OCI-LY7 (cell line): ENCODE measurements around the gene ASCC1. TPM values are rescaled to one million over a fixed set of nuclear protein-coding genes. Genes with fewer than 3 reads are reported as not detected.

Source experiments
- BruUV-seq: library from RNA; stranded (reverse); fragments of 400-500 nt; replicated peaks from 2 replicates; lab custom pipeline; 2021; lab: Mats Ljungman, UMichigan
- CTCF ChIA-PET: fragments of 300-600 bp; sonication (Branson Sonifier 250); formaldehyde crosslinking; loops from one replicate; lab custom pipeline; 2022; ENCODE audit warnings: antibody characterized with exemption; ENCODE audit not compliant: unreplicated experiment; lab: Charles Lee
- POLR2A ChIA-PET: fragments of 300-600 bp; sonication (Branson Sonifier 250); formaldehyde crosslinking; loops from one replicate; lab custom pipeline; 2022; ENCODE audit warnings: antibody characterized with exemption; lab: Charles Lee
- DNase-seq: peaks from one replicate; pipeline ENCODE4 v3.0.0-alpha.2; 2015; ENCODE audit warnings: low spot score
- H2AFZ ChIP-seq: fragments of 200-600 bp; sonication (generic), shearing (Covaris generic); 2 replicates; pipeline ENCODE4 v1.6.1; 2014; ENCODE audit warnings: mild to moderate bottlenecking, antibody characterized with exemption, low read length, moderate library complexity
- H3K27ac ChIP-seq: fragments of 200-600 bp; sonication (generic); 2 replicates; pipeline ENCODE4 v1.5.1; 2014; ENCODE audit warnings: mixed run types, low read depth, mild to moderate bottlenecking, moderate library complexity, low read length, inconsistent platforms; ENCODE audit not compliant: poor library complexity, severe bottlenecking
- H3K36me3 ChIP-seq: fragments of 200-600 bp; sonication (generic); 2 replicates; pipeline ENCODE4 v1.6.1; 2014; ENCODE audit warnings: mild to moderate bottlenecking, antibody characterized with exemption, low read length, moderate library complexity, mixed read lengths; ENCODE audit not compliant: insufficient read depth
- H3K4me1 ChIP-seq: fragments of 200-600 bp; sonication (generic); 2 replicates; pipeline ENCODE4 v1.5.1; 2014; ENCODE audit warnings: mild to moderate bottlenecking, low read length; ENCODE audit not compliant: insufficient read depth, poor library complexity, severe bottlenecking
- H3K4me2 ChIP-seq: fragments of 200-600 bp; sonication (generic); 2 replicates; pipeline ENCODE4 v1.6.1; 2014; ENCODE audit warnings: mild to moderate bottlenecking, low read length
- H3K4me3 ChIP-seq: fragments of 200-600 bp; sonication (generic); 2 replicates; pipeline ENCODE4 v1.5.1; 2014; ENCODE audit warnings: mild to moderate bottlenecking, low read depth, low read length; ENCODE audit not compliant: poor library complexity, severe bottlenecking
- H3K79me2 ChIP-seq: fragments of 200-600 bp; sonication (generic); 2 replicates; pipeline ENCODE4 v1.6.1; 2016; ENCODE audit warnings: low read depth, mild to moderate bottlenecking, low read length, moderate library complexity, mixed read lengths; ENCODE audit not compliant: insufficient read depth
- H3K9me2 ChIP-seq: fragments of 200-600 bp; sonication (generic); 2 replicates; pipeline ENCODE4 v1.6.1; 2016; ENCODE audit warnings: mild to moderate bottlenecking, low read length, mixed read lengths; ENCODE audit not compliant: insufficient read depth
- H3K9me3 ChIP-seq: fragments of 200-600 bp; sonication (generic); 2 replicates; pipeline ENCODE4 v1.6.1; 2014; ENCODE audit warnings: mild to moderate bottlenecking, mixed run types, low read length, mixed read lengths
- H4K20me1 ChIP-seq: fragments of 200-600 bp; sonication (generic); 2 replicates; pipeline ENCODE4 v1.6.1; 2014; ENCODE audit warnings: mild to moderate bottlenecking, antibody characterized with exemption, low read length, moderate library complexity, mixed read lengths; ENCODE audit not compliant: insufficient read depth
- CTCF ChIP-seq: fragments of 200-600 bp; sonication (generic); conservative IDR thresholded peaks from 2 replicates; pipeline ENCODE4 v1.5.1; 2014; ENCODE audit warnings: mild to moderate bottlenecking, antibody characterized with exemption, low read length, moderate library complexity, mixed read lengths
- EZH2phosphoT487 ChIP-seq: fragments of 200-600 bp; sonication (generic); IDR thresholded peaks from 2 replicates; pipeline ENCODE4 v1.6.1; 2018; ENCODE audit warnings: low read depth, borderline replicate concordance, mild to moderate bottlenecking, mixed run types, antibody characterized with exemption, low read length, moderate library complexity, mixed read lengths
- intact Hi-C: fragments of 100-400 bp; cut with micrococcal nuclease; formaldehyde crosslinking; loops from one replicate; pipeline ENCODE4 v1.10.0; 2022; ENCODE audit not compliant: unreplicated experiment
- total RNA-seq, 2 experiments: library from RNA; depleted of rRNA in 1 of 2; stranded (reverse); fragments of >200 nt in 1 of 2; shearing (Covaris generic) in 1 of 2; gene quantifications; 2 replicates each; pipeline ENCODE4 v1.2.3, GENCODE V29; 2014 to 2022

The ASCC1 gene
- total RNA-seq, 2 experiments from 2014 or later, result 27.1 to 59.9 TPM

GRCh38 chr10:72261784-72262404, 45.8 kb upstream of the ASCC1 start:
- intact Hi-C loops, result no loop called here

GRCh38 chr10:72260976-72261783, 45.1 kb upstream of the ASCC1 start:
- no peaks in the 10 kb centered on the region for H3K79me2 ChIP-seq
- TF ChIP-seq CTCF, result peak; percentile 43
- TF ChIP-seq EZH2phosphoT487, result no peak
- H3K9me3 ChIP-seq, result no peaks in the 10 kb centered on the region
- peak overlapping the region; percentile 96 for H3K4me2 ChIP-seq
- ChIA-PET CTCF (no interaction called here), POLR2A (interaction anchor here (0.7 to 4.8 kb wide), 15 partner anchors 8 to 87 kb away, joined by 3 to 37 read pairs (median 5); partner anchors contain the start of gene DDIT4)
- H3K4me1 ChIP-seq, result peaks cover 84% of the 10 kb centered on the region
- H4K20me1 ChIP-seq, result no peaks in the 10 kb centered on the region
- peak overlapping the region; percentile 66 for H3K4me3 ChIP-seq
- peak overlapping the region; percentile 74 for H3K27ac ChIP-seq
- intact Hi-C loops, result loop anchor here (1.0 kb wide), 2 partner anchors 13 to 59 kb away; no protein-coding TSS in a partner anchor
- peak; percentile 91 for DNase-seq
- no peaks in the 10 kb centered on the region for H3K9me2 ChIP-seq
- peak overlapping the region; percentile 68; the same call in 1 of the 2 replicates for H2AFZ ChIP-seq
- BruUV-seq, result no TSS peak
- no peaks in the 10 kb centered on the region for H3K36me3 ChIP-seq

More at GRCh38 chr10:72261784-72262404, 45.8 kb upstream of the ASCC1 start:
- peak overlapping the region; percentile 96 for H3K4me2 ChIP-seq
- no peaks in the 10 kb centered on the region for H4K20me1 ChIP-seq
- peaks cover 86% of the 10 kb centered on the region for H3K4me1 ChIP-seq
- BruUV-seq, result no TSS peak
- no peaks in the 10 kb centered on the region for H3K79me2 ChIP-seq
- POLR2A ChIA-PET, result interaction anchor here (0.6 to 4.8 kb wide), 7 partner anchors 10 to 163 kb away, joined by 5 to 37 read pairs (median 11); partner anchors contain the start of gene DDIT4
- peak overlapping the region; percentile 66 for H3K4me3 ChIP-seq
- DNase-seq, result no peak
- peak overlapping the region; percentile 68; the same call in 1 of the 2 replicates for H2AFZ ChIP-seq
- peak overlapping the region; percentile 74 for H3K27ac ChIP-seq
- TF ChIP-seq CTCF (no peak), EZH2phosphoT487 (no peak)
- H3K36me3 ChIP-seq, result no peaks in the 10 kb centered on the region
- H3K9me3 ChIP-seq, result no peaks in the 10 kb centered on the region
- CTCF ChIA-PET, result no interaction called here
- H3K9me2 ChIP-seq, result no peaks in the 10 kb centered on the region
